ENCODE measurements around the gene CCDC90B.

GRCh38 chr11:83330303-83330702 lies 44.1 kb upstream of the CCDC90B start:
- TF ChIP-seq CTCF (conservative IDR thresholded peaks at IDR 0.05 in 1 of 2, IDR thresholded peaks at IDR 0.05 in 1 of 2; ENCODE audit: low read depth in 1 of 2, low read length in 2 of 2), result no peak
- no peak for TF ChIP-seq EZH2 (IDR thresholded peaks at IDR 0.05; ENCODE audit: low read length, missing control alignments)
